ELR (cell line): ENCODE measurements around the gene GPR89A.
"Not testable (repeated sequence)": the region's sequence is repeated elsewhere in the genome, so short reads cannot be mapped to it uniquely, and the experiment has no call there.

Source experiments
- DNase-seq: peaks from one replicate; pipeline ENCODE4 v3.0.0-alpha.2; 2015; ENCODE audit warnings: low read depth

The GPR89A gene

DNA sequence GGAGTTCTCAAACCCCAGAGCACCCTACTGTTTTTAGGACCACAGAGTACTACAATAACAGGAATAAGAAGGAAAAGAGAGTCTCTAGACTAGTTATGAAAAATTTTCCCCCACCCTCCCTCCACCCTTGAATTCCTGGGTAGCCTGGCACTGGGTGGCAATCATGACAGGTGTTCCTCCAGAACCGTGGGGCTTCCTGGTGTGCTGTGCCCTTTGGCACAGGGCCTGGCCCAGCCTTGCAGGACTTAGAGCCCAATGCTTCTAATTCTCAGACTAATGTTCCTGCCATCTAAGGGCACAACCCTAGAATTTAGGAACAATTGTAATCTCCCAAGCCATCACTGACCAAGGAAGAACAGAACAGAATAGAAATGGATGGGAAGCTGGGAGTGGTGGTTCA lies 110.0 kb downstream of the GPR89A start:
- no peak for DNase-seq

DNA sequence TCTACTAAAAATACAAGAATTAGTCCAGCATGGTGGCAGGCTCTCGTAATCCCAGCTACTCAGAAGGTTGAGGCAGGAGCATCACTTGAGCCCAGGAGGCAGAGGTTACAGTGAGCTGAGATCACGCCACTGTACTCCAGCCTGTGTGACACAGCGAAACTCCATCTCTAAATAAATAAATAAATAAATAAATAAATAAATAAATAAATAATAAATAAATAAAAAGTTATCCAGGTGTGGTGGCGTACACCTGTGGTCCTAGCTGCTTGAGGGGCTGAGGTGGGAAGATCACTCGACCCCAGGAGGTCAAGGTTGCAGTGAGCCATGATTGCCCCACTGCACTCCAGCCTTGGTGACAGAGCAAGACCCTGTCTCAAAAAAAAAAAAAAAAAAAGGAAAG lies 110.7 kb downstream of the GPR89A start:
- not testable (repeated sequence) for DNase-seq

- DNase-seq: no peak
These were observed 111.7 kb downstream of the GPR89A start, which contains the start of gene CD160 for GRCh38 chr1:145719230-145720079. Gene CD160, plus strand, starts transcription at chr1:145719499. Its CDS starts 8,829 bp downstream, at chr1:145728328.
